Central memory CD8-positive, alpha-beta T cell (primary cell): ENCODE data around the gene SELENOF.

Experiments
- ATAC-seq: fragments of 150-1000 bp; cut with Tn5 transposase; replicated peaks from 2 replicates; pipeline ENCODE4 v1.10.0; 2022; ENCODE audit warnings: mild to moderate bottlenecking, moderate FRiP score, moderate number of reproducible peaks; ENCODE audit not compliant: poor library complexity, severe bottlenecking; ENCODE audit errors: extremely low read depth
- DNase-seq, 2 donors: peaks; one replicate each; pipeline ENCODE4 v3.0.0; 2021; ENCODE audit warnings: low spot score in 2 of 2
- H3K27ac Mint-ChIP-seq: one replicate; pipeline ENCODE4 v1.8.0; 2022; ENCODE audit warnings: low read depth, mild to moderate bottlenecking, moderate library complexity, mixed read lengths
- H3K27me3 Mint-ChIP-seq: one replicate; pipeline ENCODE4 v1.8.0; 2022; ENCODE audit warnings: mixed read lengths
- H3K36me3 Mint-ChIP-seq: one replicate; pipeline ENCODE4 v1.8.0; 2022; ENCODE audit warnings: mild to moderate bottlenecking, moderate library complexity, mixed read lengths; ENCODE audit not compliant: insufficient read depth
- H3K4me1 Mint-ChIP-seq: one replicate; pipeline ENCODE4 v1.8.0; 2022; ENCODE audit warnings: mixed read lengths
- H3K4me3 Mint-ChIP-seq: one replicate; pipeline ENCODE4 v1.8.0; 2022; ENCODE audit warnings: mild to moderate bottlenecking, moderate library complexity, mixed read lengths
- H3K9me3 Mint-ChIP-seq: one replicate; pipeline ENCODE4 v1.8.0; 2022; ENCODE audit warnings: mixed read lengths

SELENOF gene

DNA sequence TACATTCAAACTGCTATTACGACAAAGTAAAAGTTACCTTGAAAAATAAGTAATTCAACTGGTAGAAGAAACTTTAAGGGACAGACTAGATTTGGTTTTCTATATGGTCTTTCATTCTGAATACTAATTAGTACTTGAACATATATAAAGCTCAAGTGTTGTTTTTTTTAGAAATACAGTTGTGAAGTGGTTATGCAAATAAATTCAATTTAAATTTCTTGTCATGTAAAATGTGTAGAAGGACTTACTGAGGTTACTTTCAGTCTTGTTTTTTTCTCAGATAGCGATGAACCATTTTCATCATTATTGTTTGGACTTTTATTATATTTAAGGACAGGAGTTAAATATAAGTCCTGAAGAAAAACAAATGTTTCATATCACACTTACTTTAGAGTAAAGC, 24.9 kb upstream of the SELENOF start:
- no peak overlapping the region for H3K4me3 Mint-ChIP-seq
- H3K27ac Mint-ChIP-seq: no peak overlapping the region
- no peaks in the 10 kb centered on the region for H3K27me3 Mint-ChIP-seq
- no peaks in the 10 kb centered on the region for H3K9me3 Mint-ChIP-seq
- ATAC-seq (no peak), DNase-seq (no peak)
- H3K4me1 Mint-ChIP-seq: peaks cover 12% of the 10 kb centered on the region
- H3K36me3 Mint-ChIP-seq: peaks cover 1% of the 10 kb centered on the region

DNA sequence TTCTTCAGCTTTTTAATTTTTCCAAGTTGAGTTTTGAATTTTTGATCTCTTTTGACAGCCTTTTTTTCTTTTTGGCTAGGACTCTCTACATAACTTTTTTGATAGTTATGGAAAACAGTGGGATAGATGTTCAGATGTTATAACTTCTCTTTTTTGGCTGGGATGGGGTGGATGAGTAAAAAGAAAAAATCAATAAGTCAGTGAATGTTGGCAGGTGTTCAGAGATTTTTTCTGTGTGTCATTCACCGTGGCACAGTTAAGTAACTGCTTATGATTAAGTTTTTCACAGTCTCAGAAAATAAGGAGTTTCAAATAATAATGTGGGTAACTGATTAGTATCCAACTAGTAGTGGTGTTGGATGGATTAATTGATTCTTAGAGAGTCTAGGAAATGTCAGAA, 24.5 kb upstream of the SELENOF start:
- H3K9me3 Mint-ChIP-seq: no peaks in the 10 kb centered on the region
- no peak overlapping the region for H3K27ac Mint-ChIP-seq
- peaks cover 16% of the 10 kb centered on the region for H3K4me1 Mint-ChIP-seq
- no peak overlapping the region for H3K4me3 Mint-ChIP-seq
- ATAC-seq: no peak
- DNase-seq: no peak
- H3K36me3 Mint-ChIP-seq: no peaks in the 10 kb centered on the region
- H3K27me3 Mint-ChIP-seq: no peaks in the 10 kb centered on the region

DNA sequence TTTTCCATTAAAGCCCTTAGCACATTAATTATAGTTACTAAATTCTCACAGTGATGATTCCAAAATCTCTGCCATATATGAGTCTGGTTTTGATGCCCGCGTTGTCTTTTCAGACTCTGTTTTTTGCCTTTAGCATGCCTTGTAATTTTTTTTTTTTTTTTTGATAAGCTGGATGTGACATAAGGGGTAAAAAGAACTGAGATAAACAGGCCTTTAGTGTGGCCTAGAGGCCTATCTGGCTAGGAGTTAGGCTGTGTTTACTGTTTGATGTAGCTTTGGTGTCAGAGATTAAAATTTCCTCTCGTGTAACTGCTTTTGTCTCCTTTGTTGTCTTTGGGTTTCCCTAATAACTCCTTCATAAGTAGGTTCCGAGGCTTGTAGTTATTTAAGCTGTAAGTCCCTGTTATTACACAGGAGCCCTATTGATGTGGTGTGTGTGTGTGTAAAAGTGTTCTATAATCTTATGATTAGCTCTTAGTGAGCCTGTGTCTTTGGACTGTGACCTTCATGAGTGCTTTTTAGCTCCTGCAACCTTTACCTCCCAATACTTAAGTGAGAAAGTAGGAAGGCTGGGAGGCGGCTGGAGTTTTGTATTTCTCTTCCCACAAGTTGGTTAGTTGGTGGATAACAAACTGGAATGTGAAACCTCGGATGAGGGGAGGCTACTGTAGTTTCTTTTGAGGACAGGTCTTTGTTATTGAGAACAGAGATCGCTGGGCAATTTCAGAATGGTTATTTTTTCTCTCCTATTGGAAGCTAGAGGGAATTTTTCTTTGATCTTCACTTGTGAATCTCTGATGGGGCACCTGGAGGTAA, 19.8 kb upstream of the SELENOF start:
- ATAC-seq (no peak), DNase-seq (no peak)
- Mint-ChIP-seq H3K36me3 (no peaks in the 10 kb centered on the region), H3K9me3 (no peaks in the 10 kb centered on the region), H3K4me3 (no peak overlapping the region), H3K27ac (no peak overlapping the region), H3K27me3 (no peaks in the 10 kb centered on the region), H3K4me1 (peaks cover 13% of the 10 kb centered on the region)

DNA sequence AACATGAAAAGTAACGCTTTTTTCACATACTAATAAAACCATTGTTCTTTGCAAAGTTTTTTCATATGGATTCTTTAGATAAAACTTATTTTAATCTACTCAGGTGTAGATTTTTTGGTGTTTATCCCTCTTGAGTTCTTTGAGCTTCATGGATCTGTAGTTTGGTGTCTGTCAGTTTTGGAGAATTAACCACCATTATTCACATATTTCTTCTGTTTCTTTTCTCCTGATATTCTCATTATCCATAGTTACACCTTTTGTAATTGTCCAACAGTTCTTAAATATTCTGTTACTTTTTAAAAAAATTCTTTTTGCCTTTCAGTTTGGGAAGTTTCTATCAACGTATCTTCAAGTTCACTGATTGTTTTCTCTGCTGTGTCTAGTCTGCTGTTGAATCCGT, 19.1 kb upstream of the SELENOF start:
- no peak for DNase-seq
- no peak for ATAC-seq
- H3K4me3 Mint-ChIP-seq: no peak overlapping the region
- H3K4me1 Mint-ChIP-seq: peaks cover 13% of the 10 kb centered on the region
- no peaks in the 10 kb centered on the region for H3K27me3 Mint-ChIP-seq
- H3K27ac Mint-ChIP-seq: no peak overlapping the region
- no peaks in the 10 kb centered on the region for H3K36me3 Mint-ChIP-seq
- no peaks in the 10 kb centered on the region for H3K9me3 Mint-ChIP-seq

DNA sequence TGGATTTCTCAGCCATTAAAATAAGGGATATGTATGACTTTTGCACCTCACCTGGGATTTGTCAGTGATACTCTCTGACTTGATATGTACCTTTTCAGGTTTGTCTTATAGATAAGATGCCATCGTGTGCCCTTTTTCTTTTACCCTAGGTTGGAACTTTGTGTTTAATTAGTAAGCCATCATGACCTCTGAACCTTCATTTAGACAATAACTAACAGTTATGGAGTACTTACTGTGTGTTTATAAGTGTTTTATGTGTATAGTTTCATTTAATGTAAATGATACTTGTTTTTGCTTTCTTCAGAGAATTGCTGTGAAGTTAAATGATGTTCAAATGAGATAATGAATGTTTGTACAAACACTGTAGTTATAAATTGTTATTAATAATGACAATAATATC, 14.9 kb upstream of the SELENOF start:
- Mint-ChIP-seq H3K4me1 (peaks cover 19% of the 10 kb centered on the region), H3K27ac (no peak overlapping the region), H3K9me3 (no peaks in the 10 kb centered on the region), H3K36me3 (no peaks in the 10 kb centered on the region), H3K4me3 (no peak overlapping the region), H3K27me3 (no peaks in the 10 kb centered on the region)
- ATAC-seq (no peak), DNase-seq (no peak)

DNA sequence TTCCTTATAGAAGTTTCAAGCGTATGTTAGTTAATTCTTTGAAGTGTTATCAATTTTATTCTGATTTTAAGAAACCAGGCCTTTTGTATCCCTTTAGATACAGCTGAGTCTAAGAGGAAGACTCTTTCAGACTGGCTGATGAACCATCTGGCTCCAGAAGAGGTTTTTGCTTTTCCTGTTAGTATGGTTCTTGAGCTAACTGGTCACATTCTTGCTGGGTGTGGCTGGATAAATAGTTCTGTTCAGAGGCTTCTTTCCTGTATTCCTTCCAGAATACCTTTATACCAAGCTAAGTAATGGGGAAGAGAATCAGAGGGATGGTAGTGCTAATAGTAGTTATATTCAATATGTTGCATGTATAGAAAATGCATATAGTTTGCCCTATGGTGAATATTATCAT, 13.0 kb upstream of the SELENOF start:
- ATAC-seq (no peak), DNase-seq (no peak)
- Mint-ChIP-seq H3K4me3 (no peak overlapping the region), H3K9me3 (no peaks in the 10 kb centered on the region), H3K27ac (no peak overlapping the region), H3K36me3 (no peaks in the 10 kb centered on the region), H3K27me3 (no peaks in the 10 kb centered on the region), H3K4me1 (peaks cover 13% of the 10 kb centered on the region)

DNA sequence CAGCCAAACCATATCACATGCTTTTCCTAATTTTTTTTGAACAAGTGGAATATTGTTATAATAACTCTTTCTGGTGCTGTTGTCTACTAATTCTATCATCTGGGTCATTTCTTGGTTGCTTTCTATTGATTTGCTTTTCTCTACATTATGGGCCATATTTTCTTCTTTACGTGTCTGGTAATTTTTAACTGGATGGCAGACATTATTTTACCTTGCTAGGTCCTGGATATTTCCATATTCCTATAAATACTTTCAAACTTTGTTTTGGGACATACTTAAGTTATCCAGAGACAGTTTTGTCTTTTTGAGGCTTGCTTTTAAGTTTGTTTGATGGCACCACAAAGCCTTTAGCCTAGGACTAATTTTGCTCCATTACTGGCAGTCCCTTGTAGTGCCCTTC, 11.8 kb upstream of the SELENOF start:
- DNase-seq (no peak), ATAC-seq (no peak)
- Mint-ChIP-seq H3K9me3 (no peaks in the 10 kb centered on the region), H3K36me3 (no peaks in the 10 kb centered on the region), H3K27me3 (no peaks in the 10 kb centered on the region), H3K4me1 (peaks cover 13% of the 10 kb centered on the region), H3K4me3 (no peak overlapping the region), H3K27ac (no peak overlapping the region)

DNA sequence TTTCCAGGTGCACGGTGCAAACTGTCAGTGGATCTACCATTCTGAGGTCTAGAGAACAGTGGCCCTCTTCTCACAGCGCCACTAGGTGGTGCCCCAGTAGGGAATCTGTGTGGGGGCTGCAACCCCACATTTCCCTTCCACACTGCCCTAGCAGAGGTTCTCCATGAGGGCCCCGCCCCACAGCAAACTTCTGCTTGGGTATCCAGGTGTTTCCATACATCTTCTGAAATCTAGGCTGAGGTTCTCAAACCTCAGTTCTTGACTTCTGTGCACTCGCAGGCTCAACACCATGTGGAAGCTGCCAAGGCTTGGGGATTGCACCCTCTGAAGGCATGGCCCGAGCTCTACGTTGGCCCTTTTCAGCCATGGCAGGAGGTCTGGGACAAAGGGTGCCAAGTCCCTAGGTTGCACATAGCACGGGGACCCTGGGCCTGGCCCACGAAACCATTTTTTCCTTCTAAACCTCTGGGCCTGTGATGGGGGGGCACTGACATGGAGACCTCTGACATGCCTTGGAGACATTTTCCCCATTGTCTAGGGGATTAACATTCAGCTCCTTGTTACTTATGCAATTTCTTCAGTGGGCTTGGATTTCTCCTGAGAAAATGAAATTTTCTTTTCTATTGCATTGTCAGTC, 10.5 kb upstream of the SELENOF start:
- Mint-ChIP-seq H3K4me3 (no peak overlapping the region), H3K27me3 (no peaks in the 10 kb centered on the region), H3K4me1 (peaks cover 13% of the 10 kb centered on the region), H3K36me3 (no peaks in the 10 kb centered on the region), H3K27ac (no peak overlapping the region), H3K9me3 (no peaks in the 10 kb centered on the region)
- ATAC-seq (no peak), DNase-seq (no peak)

DNA sequence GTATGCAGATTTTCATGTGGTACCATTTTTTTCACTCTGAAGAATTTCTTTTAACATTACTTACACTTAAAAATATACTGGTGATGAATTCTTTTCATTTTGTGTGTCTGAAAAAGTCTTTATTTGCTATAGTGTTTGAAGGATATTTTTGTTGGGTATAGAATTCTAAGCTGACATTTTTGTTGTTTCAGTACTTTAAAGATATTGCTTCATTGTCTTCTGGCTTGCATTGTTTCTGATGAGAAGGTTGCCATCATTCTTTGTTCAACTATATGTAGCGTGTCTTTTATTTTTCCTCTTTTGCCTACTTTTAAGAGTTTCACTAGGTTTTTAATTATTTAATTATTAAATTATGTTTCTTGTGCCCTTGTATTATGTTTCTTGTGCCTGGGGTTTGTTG, 8.5 kb upstream of the SELENOF start:
- ATAC-seq: no peak
- Mint-ChIP-seq H3K4me3 (no peak overlapping the region), H3K27ac (no peak overlapping the region), H3K4me1 (peaks cover 9% of the 10 kb centered on the region), H3K36me3 (no peaks in the 10 kb centered on the region), H3K9me3 (no peaks in the 10 kb centered on the region), H3K27me3 (no peaks in the 10 kb centered on the region)
- DNase-seq: no peak

DNA sequence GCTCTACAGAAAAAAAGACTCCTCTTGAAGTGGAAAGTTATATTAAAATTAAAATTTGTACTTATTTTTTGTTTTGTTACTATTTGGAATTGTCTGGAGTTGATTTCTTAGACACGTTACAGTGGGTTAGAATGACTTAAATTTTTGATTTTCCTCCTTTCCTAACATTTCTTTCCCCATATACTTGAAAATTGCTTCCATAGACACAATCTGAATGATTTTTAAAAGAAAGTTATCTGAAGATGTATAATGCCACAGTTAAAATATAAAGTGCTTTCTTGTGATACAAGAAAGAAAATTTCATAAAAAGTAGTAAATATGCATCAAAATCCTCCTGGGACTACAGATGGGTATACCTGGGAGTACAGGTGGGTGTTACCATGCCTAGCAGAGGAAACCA, 2.8 kb upstream of the SELENOF start:
- ATAC-seq (no peak), DNase-seq (no peak)
- peaks cover 3% of the 10 kb centered on the region for H3K36me3 Mint-ChIP-seq
- no peak overlapping the region for H3K4me3 Mint-ChIP-seq
- peaks cover 11% of the 10 kb centered on the region for H3K4me1 Mint-ChIP-seq
- H3K9me3 Mint-ChIP-seq: no peaks in the 10 kb centered on the region
- no peak overlapping the region for H3K27ac Mint-ChIP-seq
- no peaks in the 10 kb centered on the region for H3K27me3 Mint-ChIP-seq

DNA sequence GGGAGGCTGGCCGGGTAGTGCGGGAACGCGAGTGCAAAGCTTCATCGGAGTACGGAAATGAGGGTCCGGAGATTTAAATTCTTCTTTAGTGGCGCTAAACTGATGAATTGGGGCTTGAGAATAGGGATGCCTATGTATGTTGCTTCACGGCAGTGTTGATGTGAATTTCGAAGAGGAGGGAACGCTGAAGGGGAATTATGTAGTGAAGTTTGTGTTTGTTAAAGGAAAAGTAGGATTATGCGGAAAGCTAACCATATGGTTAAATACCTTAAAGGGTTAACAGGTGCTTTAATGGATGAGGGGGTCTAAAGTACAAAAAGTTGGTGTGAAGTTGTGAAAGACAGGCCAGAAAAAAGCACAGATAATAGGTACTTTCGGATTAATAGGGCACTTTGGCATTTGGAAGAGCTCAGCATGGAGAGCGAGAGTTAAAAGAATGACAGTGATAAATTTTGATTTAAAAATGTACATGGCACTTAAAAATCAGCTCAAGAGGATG, 1.9 kb upstream of the SELENOF start:
- H3K9me3 Mint-ChIP-seq: no peaks in the 10 kb centered on the region
- H3K4me1 Mint-ChIP-seq: peaks cover 21% of the 10 kb centered on the region
- no peak overlapping the region for H3K27ac Mint-ChIP-seq
- DNase-seq: no peak
- peaks cover 6% of the 10 kb centered on the region for H3K36me3 Mint-ChIP-seq
- no peak for ATAC-seq
- H3K4me3 Mint-ChIP-seq: no peak overlapping the region
- no peaks in the 10 kb centered on the region for H3K27me3 Mint-ChIP-seq

DNA sequence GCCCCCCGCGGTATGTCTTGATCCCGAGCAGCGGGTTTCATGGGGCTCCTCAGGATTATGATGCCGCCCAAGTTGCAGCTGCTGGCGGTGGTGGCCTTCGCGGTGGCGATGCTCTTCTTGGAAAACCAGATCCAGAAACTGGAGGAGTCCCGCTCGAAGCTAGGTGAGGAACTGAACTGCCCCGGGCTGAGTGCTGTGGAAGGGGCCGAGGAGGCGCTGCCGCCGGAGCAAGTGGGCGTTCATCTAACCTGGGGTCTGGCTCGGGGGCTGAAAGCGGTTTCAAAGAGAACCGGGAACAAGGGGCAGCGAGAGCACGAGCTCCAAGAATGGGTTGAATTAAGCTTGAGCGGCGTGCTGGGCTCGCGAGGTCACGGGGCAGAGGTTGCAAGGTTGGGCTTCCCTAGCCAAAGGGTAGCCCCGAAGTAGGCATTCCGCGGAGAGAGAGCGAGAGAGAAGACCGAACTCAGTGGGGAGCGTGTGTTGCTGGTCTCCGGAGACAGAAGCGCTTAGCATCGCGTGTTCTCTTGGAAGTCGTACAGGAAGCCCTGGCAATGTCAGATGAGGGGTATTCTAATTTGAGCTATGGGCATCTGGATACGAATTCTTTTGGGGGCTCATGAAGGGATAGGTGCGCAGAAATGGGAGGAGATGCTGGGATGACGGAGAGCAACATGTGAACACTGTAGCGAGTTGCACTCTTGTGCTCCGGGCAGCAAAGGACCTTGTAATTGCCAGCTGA, 1.2 kb upstream of the SELENOF start:
- no peak overlapping the region for H3K27ac Mint-ChIP-seq
- no peaks in the 10 kb centered on the region for H3K9me3 Mint-ChIP-seq
- H3K27me3 Mint-ChIP-seq: no peaks in the 10 kb centered on the region
- H3K36me3 Mint-ChIP-seq: peaks cover 9% of the 10 kb centered on the region
- no peak overlapping the region for H3K4me3 Mint-ChIP-seq
- DNase-seq (peak; percentile 23 to 33), ATAC-seq (peak; percentile 10)
- peaks cover 26% of the 10 kb centered on the region for H3K4me1 Mint-ChIP-seq

DNA sequence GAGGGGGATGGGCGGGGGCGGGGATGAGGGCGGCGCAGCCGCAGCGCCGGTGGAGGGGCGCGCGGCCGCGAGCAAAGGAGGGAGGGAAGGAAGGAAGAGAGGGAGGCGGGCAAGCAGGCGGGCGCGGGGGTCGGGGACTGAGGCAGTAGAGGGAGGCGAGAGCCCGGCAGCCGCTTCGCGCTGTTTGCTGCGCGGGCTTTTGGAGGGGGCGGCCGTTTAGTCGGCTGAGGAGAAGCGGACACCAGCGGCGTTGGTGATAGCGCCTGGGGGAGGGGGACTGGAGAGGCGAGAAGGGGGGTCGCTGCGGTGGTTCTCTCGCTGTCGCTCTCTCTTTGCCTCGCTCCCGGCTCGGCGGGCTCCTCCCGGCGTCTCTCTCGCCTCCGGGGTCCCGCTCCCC, 673 bp upstream of the SELENOF start, which contains the start of gene HS2ST1:
HS2ST1 (plus strand) TSS at position 35 of the 397 bp plus-strand sequence.
- DNase-seq (no peak), ATAC-seq (no peak)
- Mint-ChIP-seq H3K4me3 (no peak within 1 kb of the TSS), H3K9me3 (no peaks in the 10 kb centered on the region), H3K36me3 (peaks cover 14% of the 10 kb centered on the region), H3K4me1 (peaks cover 32% of the 10 kb centered on the region), H3K27ac (no peak within 1 kb of the TSS), H3K27me3 (no peaks in the 10 kb centered on the region)
